Glutamatergic neuron (in vitro differentiated cells): ENCODE data around the gene THBD. TPM values are rescaled to one million over a fixed set of nuclear protein-coding genes. Genes with fewer than 3 reads are reported as not detected.

ENCODE experiments used
- DNase-seq: peaks from one replicate; pipeline ENCODE4 v3.0.0; 2022
- H3K27ac Mint-ChIP-seq: one replicate; pipeline ENCODE4 v1.8.0; 2020; ENCODE audit warnings: mild to moderate bottlenecking, mixed read lengths, inconsistent platforms; ENCODE audit not compliant: unreplicated experiment
- H3K27me3 Mint-ChIP-seq: one replicate; pipeline ENCODE4 v1.8.0; 2020; ENCODE audit warnings: mild to moderate bottlenecking, moderate library complexity, mixed read lengths, inconsistent platforms; ENCODE audit not compliant: unreplicated experiment
- H3K36me3 Mint-ChIP-seq: one replicate; pipeline ENCODE4 v1.8.0; 2020; ENCODE audit warnings: mild to moderate bottlenecking, mixed read lengths, inconsistent platforms; ENCODE audit not compliant: unreplicated experiment
- H3K4me1 Mint-ChIP-seq: one replicate; pipeline ENCODE4 v1.8.0; 2020; ENCODE audit warnings: mild to moderate bottlenecking, low read depth, mixed read lengths, inconsistent platforms; ENCODE audit not compliant: unreplicated experiment
- H3K4me3 Mint-ChIP-seq: one replicate; pipeline ENCODE4 v1.8.0; 2020; ENCODE audit warnings: mild to moderate bottlenecking, mixed read lengths, inconsistent platforms; ENCODE audit not compliant: unreplicated experiment
- H3K9me3 Mint-ChIP-seq: one replicate; pipeline ENCODE4 v1.8.0; 2020; ENCODE audit warnings: mild to moderate bottlenecking, moderate library complexity, mixed read lengths, inconsistent platforms; ENCODE audit not compliant: unreplicated experiment
- total RNA-seq: library from RNA; stranded (reverse); fragmentation: NEBNext Ultra II Directional; extraction: Animal tissue kit (Norgen Biotek cat#: 25700); gene quantifications from one replicate; pipeline ENCODE4 v1.2.1, GENCODE V29; 2021; ENCODE audit not compliant: unreplicated experiment
- TF ChIP-seq, protein P1 (sequence below): fragments of 200-600 bp; sonication (generic); IDR thresholded peaks from one replicate; pipeline ENCODE4 v1.5.0; 2021; ENCODE audit not compliant: partially characterized antibody, unreplicated experiment

THBD gene
- total RNA-seq, 1 donor from 2014 or later, result not detected

- Mint-ChIP-seq H3K4me3 (no peak overlapping the region), H3K36me3 (peaks cover 4% of the 10 kb centered on the region), H3K4me1 (peaks cover 10% of the 10 kb centered on the region), H3K27me3 (peaks cover 5% of the 10 kb centered on the region), H3K9me3 (peaks cover 8% of the 10 kb centered on the region), H3K27ac (no peak overlapping the region)
- no peak for DNase-seq
- TF ChIP-seq, protein P1, sequence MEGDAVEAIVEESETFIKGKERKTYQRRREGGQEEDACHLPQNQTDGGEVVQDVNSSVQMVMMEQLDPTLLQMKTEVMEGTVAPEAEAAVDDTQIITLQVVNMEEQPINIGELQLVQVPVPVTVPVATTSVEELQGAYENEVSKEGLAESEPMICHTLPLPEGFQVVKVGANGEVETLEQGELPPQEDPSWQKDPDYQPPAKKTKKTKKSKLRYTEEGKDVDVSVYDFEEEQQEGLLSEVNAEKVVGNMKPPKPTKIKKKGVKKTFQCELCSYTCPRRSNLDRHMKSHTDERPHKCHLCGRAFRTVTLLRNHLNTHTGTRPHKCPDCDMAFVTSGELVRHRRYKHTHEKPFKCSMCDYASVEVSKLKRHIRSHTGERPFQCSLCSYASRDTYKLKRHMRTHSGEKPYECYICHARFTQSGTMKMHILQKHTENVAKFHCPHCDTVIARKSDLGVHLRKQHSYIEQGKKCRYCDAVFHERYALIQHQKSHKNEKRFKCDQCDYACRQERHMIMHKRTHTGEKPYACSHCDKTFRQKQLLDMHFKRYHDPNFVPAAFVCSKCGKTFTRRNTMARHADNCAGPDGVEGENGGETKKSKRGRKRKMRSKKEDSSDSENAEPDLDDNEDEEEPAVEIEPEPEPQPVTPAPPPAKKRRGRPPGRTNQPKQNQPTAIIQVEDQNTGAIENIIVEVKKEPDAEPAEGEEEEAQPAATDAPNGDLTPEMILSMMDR, result no peak
Observed at GRCh38 chr20:23092384-23092756, 42.9 kb upstream of the THBD start.

DNA sequence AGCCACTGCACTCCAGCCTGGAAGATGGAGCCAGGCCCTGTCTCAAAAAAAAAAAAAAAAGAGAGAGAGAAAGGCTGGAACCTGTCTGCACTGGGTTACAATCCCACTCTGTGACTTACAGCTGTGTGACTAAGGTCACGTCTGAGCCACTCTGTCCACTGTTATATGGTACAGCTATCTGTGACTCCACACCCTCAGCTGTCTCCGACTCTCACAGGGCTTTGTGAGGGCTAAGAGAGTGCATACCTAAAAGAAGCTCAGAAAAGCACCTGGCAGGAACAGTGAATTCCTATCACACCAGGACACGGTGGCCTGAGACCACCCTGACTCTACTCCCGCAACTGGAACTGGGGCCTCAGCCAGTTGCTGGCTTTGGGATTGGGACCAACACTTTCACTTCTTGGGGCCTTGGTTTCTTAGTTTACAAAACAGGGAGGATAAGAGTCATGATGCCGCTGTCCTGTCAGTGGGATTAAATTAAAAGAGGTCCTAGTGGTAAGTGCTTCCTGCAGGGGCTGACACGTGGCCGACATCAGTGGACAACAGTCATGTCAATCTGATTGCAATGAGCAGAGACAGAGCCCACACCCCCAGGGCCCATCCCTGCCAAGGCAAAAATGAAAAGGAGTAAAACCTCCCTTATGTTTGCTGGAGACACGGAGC is 42.4 kb upstream of the THBD start:
- Mint-ChIP-seq H3K4me3 (no peak overlapping the region), H3K27me3 (peaks cover 5% of the 10 kb centered on the region), H3K36me3 (peaks cover 4% of the 10 kb centered on the region), H3K9me3 (peaks cover 9% of the 10 kb centered on the region), H3K27ac (no peak overlapping the region), H3K4me1 (peaks cover 10% of the 10 kb centered on the region)
- TF ChIP-seq, protein P1, result no peak
- DNase-seq, result no peak

DNA sequence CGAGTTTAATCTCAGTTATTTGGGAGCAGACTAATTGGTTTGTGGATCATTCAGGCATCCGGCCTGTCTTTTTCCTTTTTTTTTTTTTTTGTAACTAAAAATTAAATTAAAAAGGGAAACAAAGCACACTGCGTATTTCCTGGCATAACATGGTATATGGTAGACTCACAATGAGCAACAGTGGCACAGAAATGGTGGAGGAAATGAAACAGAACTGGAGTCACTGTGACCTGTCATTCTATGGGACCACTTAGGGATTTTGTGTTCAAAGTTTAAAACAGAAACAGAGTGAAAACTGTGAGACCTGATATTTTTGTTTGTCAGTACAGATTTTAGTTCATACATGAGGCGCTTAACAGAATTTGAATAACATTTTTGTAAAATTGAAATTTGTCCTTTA is 41.4 kb upstream of the THBD start:
- Mint-ChIP-seq H3K27ac (no peak overlapping the region), H3K36me3 (peaks cover 4% of the 10 kb centered on the region), H3K9me3 (peaks cover 12% of the 10 kb centered on the region), H3K4me1 (peaks cover 10% of the 10 kb centered on the region), H3K27me3 (peaks cover 5% of the 10 kb centered on the region), H3K4me3 (no peak overlapping the region)
- TF ChIP-seq, protein P1, result no peak
- no peak for DNase-seq

- peaks cover 8% of the 10 kb centered on the region for H3K9me3 Mint-ChIP-seq
- H3K4me3 Mint-ChIP-seq, result no peak overlapping the region
- no peak overlapping the region for H3K27ac Mint-ChIP-seq
- TF ChIP-seq, protein P1, result no peak
- peaks cover 3% of the 10 kb centered on the region for H3K36me3 Mint-ChIP-seq
- H3K4me1 Mint-ChIP-seq, result peaks cover 10% of the 10 kb centered on the region
- DNase-seq, result no peak
- peaks cover 5% of the 10 kb centered on the region for H3K27me3 Mint-ChIP-seq
Observed at GRCh38 chr20:23090147-23090546, 40.7 kb upstream of the THBD start.

DNA sequence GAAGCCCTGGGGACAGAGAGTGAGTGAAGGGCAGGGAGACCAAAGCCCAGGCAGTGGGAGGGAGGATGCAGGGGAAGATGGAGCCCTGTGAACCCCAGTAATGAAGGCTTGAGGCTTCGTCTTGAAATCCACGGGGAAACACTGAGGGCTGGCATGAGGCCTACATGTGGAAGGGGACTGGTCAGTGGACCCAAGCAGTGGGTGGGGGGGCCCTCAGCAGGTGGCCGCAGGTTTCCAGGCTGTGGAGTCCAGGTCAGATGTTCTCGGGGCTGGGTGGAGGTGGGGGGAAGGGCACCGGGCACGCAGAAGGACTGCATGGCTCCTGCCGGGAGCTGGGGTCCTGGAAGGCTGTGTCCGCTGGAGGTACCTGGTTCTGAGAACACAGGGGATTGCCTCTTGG is 39.4 kb upstream of the THBD start:
- Mint-ChIP-seq H3K36me3 (no peaks in the 10 kb centered on the region), H3K9me3 (peaks cover 5% of the 10 kb centered on the region), H3K4me3 (no peak overlapping the region), H3K4me1 (peaks cover 10% of the 10 kb centered on the region), H3K27ac (no peak overlapping the region), H3K27me3 (peaks cover 5% of the 10 kb centered on the region)
- TF ChIP-seq, protein P1, result no peak
- DNase-seq, result no peak
